Activated B cell treated with CpG ODN at 0.5 μM for 24 hours (primary cell): ENCODE measurements around the gene GRAMD2B. TPM values are rescaled to one million over a fixed set of nuclear protein-coding genes. Genes with fewer than 3 reads are reported as not detected.

ENCODE experiments used
- ATAC-seq: fragments of 200-7000 bp; cut with Tn5 transposase; one replicate; pipeline ENCODE4 v1.10.0; 2021; ENCODE audit warnings: low read depth, mild to moderate bottlenecking, moderate library complexity
- CTCF ChIA-PET: fragments of 350-600 bp; sonication (Branson Sonifier 250); formaldehyde crosslinking; loops from one replicate; lab custom pipeline; 2021; ENCODE audit warnings: antibody characterized with exemption; lab: Charles Lee
- POLR2A ChIA-PET: fragments of 350-600 bp; sonication (Branson Sonifier 250); formaldehyde crosslinking; loops from one replicate; lab custom pipeline; 2021; ENCODE audit warnings: antibody characterized with exemption; lab: Charles Lee
- DNase-seq: peaks from one replicate; pipeline ENCODE4 v3.0.0; 2022
- H3K27ac Mint-ChIP-seq: one replicate; pipeline ENCODE4 v1.8.0; 2020; ENCODE audit warnings: mixed read lengths
- H3K27me3 Mint-ChIP-seq: one replicate; pipeline ENCODE4 v1.8.0; 2021; ENCODE audit warnings: mixed read lengths
- H3K36me3 Mint-ChIP-seq: one replicate; pipeline ENCODE4 v1.8.0; 2021; ENCODE audit warnings: low read depth, mixed read lengths
- H3K4me1 Mint-ChIP-seq: one replicate; pipeline ENCODE4 v1.8.0; 2021; ENCODE audit warnings: mixed read lengths
- H3K4me3 Mint-ChIP-seq: one replicate; pipeline ENCODE4 v1.8.0; 2020; ENCODE audit warnings: mild to moderate bottlenecking, mixed read lengths
- H3K9me3 Mint-ChIP-seq: one replicate; pipeline ENCODE4 v1.8.0; 2020; ENCODE audit warnings: mixed read lengths
- CTCF ChIP-seq: fragments of 200-600 bp; IDR thresholded peaks from one replicate; pipeline ENCODE4 v1.8.0; 2022; ENCODE audit warnings: antibody characterized with exemption, mild to moderate bottlenecking
- intact Hi-C: fragments of 100-400 bp; cut with micrococcal nuclease; formaldehyde crosslinking; loops from one replicate; pipeline ENCODE4 v1.15.1; 2024
- total RNA-seq: library from RNA; stranded (reverse); gene quantifications from 2 replicates; pipeline ENCODE4 v1.2.3, GENCODE V29; 2022

GRAMD2B gene
- total RNA-seq, 1 donor from 2014 or later, result 4.9 TPM

DNA sequence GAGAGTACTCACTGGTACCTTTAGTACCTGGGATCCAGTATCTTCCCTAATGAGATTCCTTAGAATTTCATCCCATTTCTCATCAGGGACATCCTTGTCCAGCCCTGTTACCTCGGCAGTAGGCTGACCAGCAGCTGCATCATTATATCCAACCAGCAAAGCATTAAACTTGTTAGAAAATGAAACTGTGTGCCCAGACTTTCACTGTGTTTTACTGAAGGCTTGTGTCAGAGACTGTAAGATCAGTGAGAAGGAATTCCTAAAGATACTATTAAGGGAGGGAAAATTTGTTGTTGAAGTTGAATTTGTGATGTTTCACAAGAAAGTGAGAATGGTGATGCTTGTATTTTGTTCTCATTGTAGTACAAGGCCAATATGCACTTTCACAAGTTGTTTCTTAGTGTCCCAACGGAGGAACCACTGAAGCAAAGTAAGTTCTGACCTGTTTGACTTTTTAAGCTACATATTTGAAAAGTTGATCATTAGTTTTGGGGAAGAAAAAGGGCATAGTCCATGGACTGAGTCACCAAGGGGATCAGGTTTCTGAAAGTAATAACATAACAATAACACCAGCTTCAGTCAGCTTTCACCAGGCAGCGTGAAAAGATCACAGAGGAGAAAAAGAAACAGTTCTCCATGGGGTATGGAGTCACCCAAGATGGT, 48.8 kb downstream of the GRAMD2B start:
- Mint-ChIP-seq H3K9me3 (no peaks in the 10 kb centered on the region), H3K36me3 (peaks cover 7% of the 10 kb centered on the region), H3K27me3 (no peaks in the 10 kb centered on the region), H3K27ac (no peak overlapping the region), H3K4me1 (no peaks in the 10 kb centered on the region), H3K4me3 (no peak overlapping the region)
- DNase-seq, result no peak
- CTCF ChIA-PET, result no interaction called here
- POLR2A ChIA-PET, result interaction anchor here (0.6 kb wide), 1 partner anchor 1448 kb away, joined by 3 read pairs; no protein-coding TSS in a partner anchor
- ATAC-seq, result no peak
- no peak for TF ChIP-seq CTCF
- intact Hi-C loops, result no loop called here

DNA sequence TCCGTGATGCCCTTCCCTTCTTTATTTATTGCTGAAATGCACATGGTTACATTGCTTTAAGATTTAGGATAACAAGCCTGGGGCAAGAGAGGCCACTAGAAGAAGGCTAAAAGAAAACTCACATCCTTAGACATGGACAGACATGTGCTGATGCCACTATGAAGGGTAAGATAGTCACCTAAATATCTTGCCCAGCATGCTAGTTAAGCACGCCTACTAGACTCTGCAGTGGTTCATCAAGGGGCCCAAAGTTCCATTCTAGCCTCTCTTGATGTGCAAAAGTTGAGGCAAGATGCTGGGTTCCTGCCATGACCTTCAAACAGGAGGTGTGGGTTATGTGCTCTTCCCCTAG, 49.3 kb downstream of the GRAMD2B start:
- intact Hi-C loops, result no loop called here
- POLR2A ChIA-PET, result no interaction called here

DNA sequence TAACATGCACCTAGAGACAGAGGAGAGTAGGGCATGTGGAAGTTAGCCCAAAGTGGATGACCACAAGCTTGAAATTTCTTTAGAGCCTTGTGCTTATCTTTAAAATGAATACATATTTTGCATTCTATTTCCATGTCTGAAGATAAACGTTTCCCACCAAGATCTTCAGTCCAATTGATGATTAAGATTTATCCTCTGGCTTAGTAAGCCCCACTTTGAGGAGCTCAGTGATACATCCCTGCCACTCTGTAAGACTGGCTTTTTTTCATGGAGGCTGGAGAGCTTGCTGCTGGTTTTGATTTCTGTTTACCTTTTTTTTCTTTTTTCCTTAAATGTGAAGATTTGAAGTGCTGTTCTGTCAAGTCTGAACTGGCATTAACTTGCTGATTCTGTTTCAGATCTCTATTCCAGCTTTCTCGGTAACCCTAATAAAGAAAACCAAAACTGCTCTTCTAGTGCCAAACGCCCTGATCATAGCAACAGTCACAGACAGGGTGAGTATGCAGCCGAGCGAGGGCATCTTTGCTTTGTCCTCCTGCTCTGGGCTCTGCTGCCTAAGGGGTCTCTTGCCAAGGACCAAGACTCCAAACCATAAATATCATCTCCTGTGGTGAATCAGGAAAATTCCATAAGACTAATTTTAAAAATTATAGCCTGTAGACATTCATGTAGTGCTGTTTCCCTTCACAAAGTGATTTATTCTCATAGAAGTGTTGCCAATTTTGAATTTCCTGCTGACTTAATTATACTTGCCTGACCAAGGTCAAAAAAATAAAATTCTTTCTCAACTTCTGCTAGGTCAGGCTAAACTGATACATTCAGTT, 54.3 kb downstream of the GRAMD2B start:
- CTCF ChIA-PET, result no interaction called here
- POLR2A ChIA-PET, result no interaction called here
- Mint-ChIP-seq H3K27me3 (no peaks in the 10 kb centered on the region), H3K4me1 (no peaks in the 10 kb centered on the region), H3K9me3 (no peaks in the 10 kb centered on the region), H3K4me3 (no peak overlapping the region), H3K27ac (no peak overlapping the region), H3K36me3 (peaks cover 18% of the 10 kb centered on the region)
- DNase-seq (no peak), ATAC-seq (no peak)
- intact Hi-C loops, result no loop called here
- TF ChIP-seq CTCF, result no peak

More for the DNA sequence above, 49.3 kb downstream of the GRAMD2B start:
- no peak for TF ChIP-seq CTCF
- no peak overlapping the region for H3K4me3 Mint-ChIP-seq
- H3K4me1 Mint-ChIP-seq, result no peaks in the 10 kb centered on the region
- no peaks in the 10 kb centered on the region for H3K9me3 Mint-ChIP-seq
- no peak for ATAC-seq
- no peak overlapping the region for H3K27ac Mint-ChIP-seq
- peaks cover 7% of the 10 kb centered on the region for H3K36me3 Mint-ChIP-seq
- H3K27me3 Mint-ChIP-seq, result no peaks in the 10 kb centered on the region
- CTCF ChIA-PET, result no interaction called here
- no peak for DNase-seq

DNA sequence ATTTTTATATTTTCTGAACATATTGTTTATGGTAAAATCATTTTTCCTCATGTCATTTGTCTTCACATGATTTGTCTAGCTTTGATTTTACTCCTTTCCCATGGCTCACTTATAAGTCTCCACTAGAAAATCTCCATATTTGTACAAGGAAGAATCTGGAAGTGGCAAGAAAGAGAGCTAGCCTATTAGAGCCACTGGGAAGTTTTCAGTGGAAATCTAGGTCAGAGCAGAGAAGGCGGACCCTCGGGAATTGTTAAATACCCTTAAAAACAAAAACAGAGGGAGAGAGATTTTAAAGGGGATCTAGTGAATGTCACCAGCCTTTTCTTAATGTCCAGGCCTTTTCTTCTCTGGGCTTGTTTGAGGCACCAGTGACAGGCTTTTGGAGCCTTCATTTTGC, 56.6 kb downstream of the GRAMD2B start:
- TF ChIP-seq CTCF, result no peak
- H3K36me3 Mint-ChIP-seq, result peaks cover 23% of the 10 kb centered on the region
- DNase-seq, result no peak
- no peak overlapping the region for H3K4me3 Mint-ChIP-seq
- no peaks in the 10 kb centered on the region for H3K4me1 Mint-ChIP-seq
- ATAC-seq, result no peak
- POLR2A ChIA-PET, result no interaction called here
- CTCF ChIA-PET, result no interaction called here
- H3K9me3 Mint-ChIP-seq, result no peaks in the 10 kb centered on the region
- intact Hi-C loops, result no loop called here
- no peaks in the 10 kb centered on the region for H3K27me3 Mint-ChIP-seq
- no peak overlapping the region for H3K27ac Mint-ChIP-seq

DNA sequence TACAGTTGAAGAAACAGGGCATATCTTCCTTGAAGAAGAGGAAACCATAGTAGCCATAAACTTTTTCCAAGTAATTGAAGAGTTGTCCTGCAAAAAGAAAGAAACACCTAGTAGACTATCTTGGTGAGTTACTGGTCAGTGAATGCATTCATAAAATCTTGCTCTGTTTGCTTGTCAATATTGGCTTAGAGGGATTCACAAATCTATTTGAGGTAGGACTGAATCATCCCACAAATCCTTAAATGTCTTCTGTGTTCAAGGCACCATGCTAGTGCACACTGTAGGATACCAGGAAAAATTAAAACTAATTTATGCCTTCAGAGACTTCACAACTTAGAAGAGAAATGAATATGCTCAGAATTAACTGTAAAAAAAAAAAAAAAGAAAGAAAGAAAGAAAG, 57.6 kb downstream of the GRAMD2B start:
- intact Hi-C loops, result no loop called here
- ATAC-seq (no peak), DNase-seq (no peak)
- Mint-ChIP-seq H3K27ac (no peak overlapping the region), H3K4me1 (no peaks in the 10 kb centered on the region), H3K36me3 (peaks cover 26% of the 10 kb centered on the region), H3K27me3 (no peaks in the 10 kb centered on the region), H3K4me3 (no peak overlapping the region), H3K9me3 (no peaks in the 10 kb centered on the region)
- ChIA-PET CTCF (no interaction called here), POLR2A (no interaction called here)
- no peak for TF ChIP-seq CTCF
